Fibroblast of the aortic adventitia (primary cell): ENCODE results near the gene LAIR1. TPM values are rescaled to one million over a fixed set of nuclear protein-coding genes. Genes with fewer than 3 reads are reported as not detected.
"Not testable (repeated sequence)": the region's sequence is repeated elsewhere in the genome, so short reads cannot be mapped to it uniquely, and the experiment has no call there.

Source experiments
- DNase-seq: peaks from one replicate; pipeline ENCODE4 v3.0.0-alpha.2; 2010; ENCODE audit warnings: low read depth
- H3K4me3 ChIP-seq: 2 replicates; pipeline ENCODE4 v1.5.1; 2011; ENCODE audit warnings: low read depth, mild to moderate bottlenecking, control low read depth, low read length, moderate library complexity
- CTCF ChIP-seq: IDR thresholded peaks from 2 replicates; pipeline ENCODE4 v1.5.1; 2011; ENCODE audit warnings: mild to moderate bottlenecking, low read length, control low read depth, inconsistent platforms; ENCODE audit not compliant: insufficient read depth
- total RNA-seq: library from RNA; depleted of rRNA; stranded (reverse); fragments of >200 nt; gene quantifications from 2 replicates; pipeline ENCODE4 v1.2.3, GENCODE V29; 2012; ENCODE audit warnings: low replicate concordance

The LAIR1 gene
- total RNA-seq, 1 donor: not detected

- no peak overlapping the region for H3K4me3 ChIP-seq
- no peak for DNase-seq
- no peak for TF ChIP-seq CTCF
These were observed 2.1 kb upstream of the LAIR1 start for GRCh38 chr19:54366811-54367210.

- DNase-seq, H3K4me3 ChIP-seq: not testable (repeated sequence)
These were observed 1.1 kb upstream of the LAIR1 start for GRCh38 chr19:54365798-54366197.

GRCh38 chr19:54361680-54362422, 2.9 kb downstream of the LAIR1 start:
- not testable (repeated sequence) for DNase-seq, H3K4me3 ChIP-seq

- DNase-seq, H3K4me3 ChIP-seq: not testable (repeated sequence)
These were observed 5.4 kb downstream of the LAIR1 start for GRCh38 chr19:54359149-54359820.

GRCh38 chr19:54357381-54357780, 7.3 kb downstream of the LAIR1 start:
- H3K4me3 ChIP-seq: no peak overlapping the region
- DNase-seq: no peak
- TF ChIP-seq CTCF: no peak

- no peak for DNase-seq
- TF ChIP-seq CTCF: no peak
- H3K4me3 ChIP-seq: no peak overlapping the region
These were observed 8.2 kb downstream of the LAIR1 start for GRCh38 chr19:54356444-54357056.

GRCh38 chr19:54355675-54356074, 9.1 kb downstream of the LAIR1 start:
- no peak for TF ChIP-seq CTCF
- no peak for DNase-seq
- no peak overlapping the region for H3K4me3 ChIP-seq

- DNase-seq: no peak
- TF ChIP-seq CTCF: no peak
- H3K4me3 ChIP-seq: no peak overlapping the region
These were observed 10.0 kb downstream of the LAIR1 start for GRCh38 chr19:54354761-54355160.
